ENCODE measurements around the gene TMEM258. TPM values are rescaled to one million over a fixed set of nuclear protein-coding genes. Genes with fewer than 3 reads are reported as not detected.

The TMEM258 gene
- total and polyA plus RNA-seq, 9 of the 15 experiments (the other 6 are each of a cell fraction or from before 2014, with no cell fraction given): 97.2 to 856 (median 231) TPM

GRCh38 chr11:61765550-61766253, 26.7 kb downstream of the TMEM258 start (continued):
- TF ChIP-seq, protein P1, sequence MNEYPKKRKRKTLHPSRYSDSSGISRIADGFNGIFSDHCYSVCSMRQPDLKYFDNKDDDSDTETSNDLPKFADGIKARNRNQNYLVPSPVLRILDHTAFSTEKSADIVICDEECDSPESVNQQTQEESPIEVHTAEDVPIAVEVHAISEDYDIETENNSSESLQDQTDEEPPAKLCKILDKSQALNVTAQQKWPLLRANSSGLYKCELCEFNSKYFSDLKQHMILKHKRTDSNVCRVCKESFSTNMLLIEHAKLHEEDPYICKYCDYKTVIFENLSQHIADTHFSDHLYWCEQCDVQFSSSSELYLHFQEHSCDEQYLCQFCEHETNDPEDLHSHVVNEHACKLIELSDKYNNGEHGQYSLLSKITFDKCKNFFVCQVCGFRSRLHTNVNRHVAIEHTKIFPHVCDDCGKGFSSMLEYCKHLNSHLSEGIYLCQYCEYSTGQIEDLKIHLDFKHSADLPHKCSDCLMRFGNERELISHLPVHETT (CRISPR knock-in tag; conservative IDR thresholded peaks at IDR 0.05 in 1 of 2, IDR thresholded peaks at IDR 0.05 in 1 of 2): no peak
- TF ChIP-seq RBM34 (IDR thresholded peaks at IDR 0.05; ENCODE audit: borderline replicate concordance, insufficient read depth, low read length) (no peak), TRIM25 (IDR thresholded peaks at IDR 0.05; ENCODE audit: borderline replicate concordance) (no peak), ZBTB26 (CRISPR knock-in tag; IDR thresholded peaks at IDR 0.05) (no peak), TAF9B (IDR thresholded peaks at IDR 0.05; ENCODE audit: partially characterized antibody) (no peak), TRIM28 (IDR thresholded peaks at IDR 0.05) (no peak), ZNF274 (IDR thresholded peaks at IDR 0.05; ENCODE audit: borderline replicate concordance, low read depth, low read length) (no peak), SAP30 (IDR thresholded peaks at IDR 0.05; ENCODE audit: borderline replicate concordance, insufficient read depth, low read depth, low read length, poor library complexity, severe bottlenecking) (no peak), ZNF507 (tag; conservative IDR thresholded peaks at IDR 0.05) (no peak)
- TF ChIP-seq, protein P2, sequence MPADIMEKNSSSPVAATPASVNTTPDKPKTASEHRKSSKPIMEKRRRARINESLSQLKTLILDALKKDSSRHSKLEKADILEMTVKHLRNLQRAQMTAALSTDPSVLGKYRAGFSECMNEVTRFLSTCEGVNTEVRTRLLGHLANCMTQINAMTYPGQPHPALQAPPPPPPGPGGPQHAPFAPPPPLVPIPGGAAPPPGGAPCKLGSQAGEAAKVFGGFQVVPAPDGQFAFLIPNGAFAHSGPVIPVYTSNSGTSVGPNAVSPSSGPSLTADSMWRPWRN (IDR thresholded peaks at IDR 0.05; ENCODE audit: low read depth): no peak

Measured in K562 (cell line).